Sigmoid colon (tissue), 7 donors: Measurements from ENCODE around the gene FGGY. TPM values are rescaled to one million over a fixed set of nuclear protein-coding genes. Genes with fewer than 3 reads are reported as not detected.

ENCODE experiments used
- DNase-seq: peaks from one replicate; pipeline ENCODE4 v3.0.0-alpha.2; 2019
- H3K27ac ChIP-seq, 4 donors: fragments of 200-600 bp; sonication (generic); one replicate each; pipeline ENCODE4 v1.5.1; 2016 to 2019; ENCODE audit warnings: mild to moderate bottlenecking in 1 of 4
- H3K27me3 ChIP-seq, 3 donors: fragments of 200-600 bp; sonication (generic); one replicate each; pipeline ENCODE4 v1.5.1; 2019; ENCODE audit warnings: mild to moderate bottlenecking in 1 of 3
- H3K36me3 ChIP-seq, 4 donors: fragments of 200-600 bp; sonication (generic); one replicate each; pipeline ENCODE4 v1.5.1; 2016 to 2019
- H3K4me1 ChIP-seq, 4 donors: fragments of 200-600 bp; sonication (generic); one replicate each; pipeline ENCODE4 v1.5.1; 2017 to 2019
- H3K4me3 ChIP-seq, 4 donors: fragments of 200-600 bp; sonication (generic); one replicate each; pipeline ENCODE4 v1.5.1; 2017 to 2019; ENCODE audit warnings: mild to moderate bottlenecking in 2 of 4, moderate library complexity in 1 of 4
- H3K9me3 ChIP-seq, 4 donors: fragments of 200-600 bp in 3 of 4; sonication (generic) in 3 of 4; one replicate each; pipeline versions ENCODE4 v1.5.1 to v1.6.1; 2013 to 2019
- CTCF ChIP-seq, 4 experiments: fragments of 450-650 bp in 3 of 4; fragments of 200-600 bp in 1 of 4; IDR thresholded peaks; one replicate each; pipeline ENCODE4 v1.5.1; 2016 to 2019; ENCODE audit warnings: antibody characterized with exemption in 4 of 4, mild to moderate bottlenecking in 3 of 4, moderate library complexity in 2 of 4
- EP300 ChIP-seq, 4 donors: sonication (generic); formaldehyde crosslinking; IDR thresholded peaks; one replicate each; pipeline ENCODE4 v1.6.1; 2017; ENCODE audit warnings: antibody characterized with exemption in 4 of 4
- POLR2A ChIP-seq, 2 donors: fragments of 450-650 bp; IDR thresholded peaks; one replicate each; pipeline ENCODE4 v1.6.1; 2016; ENCODE audit warnings: antibody characterized with exemption in 2 of 2, mild to moderate bottlenecking in 2 of 2, moderate library complexity in 2 of 2
- POLR2AphosphoS5 ChIP-seq, 4 donors: sonication (generic); formaldehyde crosslinking; IDR thresholded peaks; one replicate each; pipeline ENCODE4 v1.6.1; 2017; ENCODE audit warnings: antibody characterized with exemption in 4 of 4
- WGBS, 2 donors: extraction: QIAGEN DNeasy Blood & Tissue Kit; methylation state at CpG; one replicate each; pipeline ENCODE4 v1.1.7; 2013; 5-methylcytosine and 5-hydroxymethylcytosine counted together
- intact Hi-C: fragments of 100-400 bp; cut with DNase I; formaldehyde crosslinking; loops from one replicate; pipeline ENCODE4 v1.15.1; 2023
- polyA plus RNA-seq, 3 donors: library from polyadenylated mRNA; stranded (reverse); fragments of 200-250 nt; gene quantifications; one replicate each; pipeline ENCODE4 v1.2.3, GENCODE V29; 2013
- total RNA-seq, 4 donors: library from RNA; depleted of rRNA; stranded (reverse); fragments of >200 nt; gene quantifications; one replicate each; pipeline ENCODE4 v1.1.0, GENCODE V29; 2016
- donor health status: healthy with polysubstance abuse.
- donor health status: Bipolar disorder and iron deficiency.
- donor health status: healthy.

FGGY gene
- total and polyA plus RNA-seq, 7 donors, result 4.8 to 54.1 (median 20.5) TPM

DNA sequence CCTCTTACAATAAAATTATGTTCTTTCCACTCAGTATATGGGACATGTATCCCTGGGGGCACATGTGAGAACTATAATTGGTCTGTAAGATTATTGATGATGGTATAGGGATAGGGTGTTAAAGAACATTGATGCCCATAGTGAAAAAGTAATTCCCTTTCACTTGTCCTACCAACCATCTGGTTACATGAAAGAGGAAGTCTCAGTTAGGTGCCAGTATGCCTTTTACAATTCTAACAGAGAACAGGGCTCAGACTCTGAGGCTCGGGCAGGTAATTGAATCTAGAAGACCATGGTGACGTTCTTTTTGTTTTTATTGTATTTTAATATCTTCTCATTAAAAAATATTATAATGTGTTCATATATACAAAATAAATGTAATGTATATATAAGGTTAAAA is 113.6 kb downstream of the FGGY start:
- Histone ChIP-seq H3K4me3 (no peak overlapping the region), H3K9me3 (no peaks in the 10 kb centered on the region), H3K36me3 (no peaks in the 10 kb centered on the region), H3K4me1 (peaks cover 0 to 23% (median 18%) of the 10 kb centered on the region in 4 donors), H3K27me3 (no peaks in the 10 kb centered on the region), H3K27ac (no peak overlapping the region)
- TF ChIP-seq EP300 (IDR thresholded peaks at IDR 0.05), result no peak
- DNase-seq, result no peak
- intact Hi-C loops, result no loop called here
- WGBS, 2 donors, result 94 to 95% methylated on average over 2 of the region's 2 CpGs

- Histone ChIP-seq H3K27ac (no peak overlapping the region), H3K4me3 (no peak overlapping the region), H3K4me1 (peaks cover 0 to 23% (median 18%) of the 10 kb centered on the region in 4 donors), H3K27me3 (no peaks in the 10 kb centered on the region), H3K36me3 (no peaks in the 10 kb centered on the region), H3K9me3 (no peaks in the 10 kb centered on the region)
- no peak for TF ChIP-seq POLR2AphosphoS5 (IDR thresholded peaks at IDR 0.05)
- no peak for TF ChIP-seq EP300 (IDR thresholded peaks at IDR 0.05)
- no peak for TF ChIP-seq CTCF (IDR thresholded peaks at IDR 0.05)
- no peak for DNase-seq
- 87 to 92% methylated on average over 3 of the region's 3 CpGs for WGBS, 2 donors
- intact Hi-C loops, result no loop called here
Observed at GRCh38 chr1:59411147-59411546, 114.3 kb downstream of the FGGY start.

- Histone ChIP-seq H3K4me3 (no peak overlapping the region), H3K9me3 (no peaks in the 10 kb centered on the region), H3K4me1 (peaks cover 0 to 18% (median 15%) of the 10 kb centered on the region in 4 donors), H3K36me3 (no peaks in the 10 kb centered on the region), H3K27me3 (no peaks in the 10 kb centered on the region), H3K27ac (no peak overlapping the region)
- TF ChIP-seq POLR2A (IDR thresholded peaks at IDR 0.05), result no peak
- TF ChIP-seq CTCF (IDR thresholded peaks at IDR 0.05), result no peak
- no peak for TF ChIP-seq POLR2AphosphoS5 (IDR thresholded peaks at IDR 0.05)
- no peak for TF ChIP-seq EP300 (IDR thresholded peaks at IDR 0.05)
- 70 to 84% methylated on average over 2 of the region's 2 CpGs for WGBS, 2 donors
- intact Hi-C loops, result no loop called here
- DNase-seq, result no peak
Observed at GRCh38 chr1:59412718-59413326, 115.9 kb downstream of the FGGY start.

GRCh38 chr1:59413327-59413720 is 116.4 kb downstream of the FGGY start:
- no peaks in the 10 kb centered on the region for H3K36me3 ChIP-seq
- WGBS, 2 donors, result 93 to 95% methylated on average over 1 of the region's 1 CpG
- intact Hi-C loops, result no loop called here
- no peak for DNase-seq
- no peak for TF ChIP-seq CTCF (IDR thresholded peaks at IDR 0.05)
- no peak for TF ChIP-seq POLR2AphosphoS5 (IDR thresholded peaks at IDR 0.05)
- TF ChIP-seq EP300 (IDR thresholded peaks at IDR 0.05), result no peak
- no peak for TF ChIP-seq POLR2A (IDR thresholded peaks at IDR 0.05)
- no peak overlapping the region for H3K4me3 ChIP-seq
- H3K27me3 ChIP-seq, result no peaks in the 10 kb centered on the region
- no peaks in the 10 kb centered on the region for H3K9me3 ChIP-seq
- peaks cover 0 to 18% (median 13%) of the 10 kb centered on the region in 4 donors for H3K4me1 ChIP-seq
- no peak overlapping the region for H3K27ac ChIP-seq

DNA sequence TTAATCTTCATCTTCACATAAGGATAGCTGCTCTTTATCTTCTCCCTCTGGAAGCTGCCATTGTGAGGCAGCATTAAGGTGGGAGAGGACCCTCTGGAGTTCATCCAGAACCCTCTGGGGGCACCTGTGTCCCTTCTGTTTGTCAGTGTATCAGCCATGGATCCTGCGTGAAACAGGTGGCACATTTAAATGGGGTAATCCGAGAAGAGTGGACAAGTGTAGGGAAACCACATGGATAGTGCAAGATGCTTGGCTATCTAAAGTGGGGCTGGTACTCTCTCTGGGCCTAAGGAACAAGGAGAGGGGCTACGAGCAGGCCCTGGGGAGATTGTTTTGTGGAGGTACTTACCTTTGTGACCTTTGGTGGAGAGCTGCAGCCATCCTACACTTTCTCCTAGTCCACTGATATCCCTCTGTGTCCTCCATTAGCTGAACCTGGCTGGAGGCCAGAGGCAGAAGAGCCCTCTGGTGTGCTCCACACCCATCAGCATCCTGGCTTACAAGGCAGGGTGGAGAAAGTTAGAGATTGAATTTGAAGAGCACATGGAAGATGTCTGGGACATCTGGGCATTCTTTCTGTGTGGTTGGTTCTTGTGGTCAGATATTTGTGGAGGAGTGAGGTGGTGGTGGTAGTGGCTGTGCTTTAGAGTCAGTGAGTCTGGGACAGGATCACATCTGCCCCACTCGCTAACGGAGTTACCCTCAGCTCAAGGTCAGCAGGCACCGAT is 117.7 kb downstream of the FGGY start:
- H3K27ac ChIP-seq, result no peak overlapping the region
- WGBS, 2 donors, result 96% methylated on average over 6 of the region's 6 CpGs

More for the DNA sequence above, 117.7 kb downstream of the FGGY start:
- Histone ChIP-seq H3K9me3 (no peaks in the 10 kb centered on the region), H3K4me3 (no peak overlapping the region), H3K27me3 (no peaks in the 10 kb centered on the region), H3K36me3 (no peaks in the 10 kb centered on the region), H3K4me1 (peaks cover 0 to 14% (median 11%) of the 10 kb centered on the region in 4 donors)
- intact Hi-C loops, result no loop called here
- no peak for TF ChIP-seq CTCF (IDR thresholded peaks at IDR 0.05)
- TF ChIP-seq POLR2A (IDR thresholded peaks at IDR 0.05), result no peak
- TF ChIP-seq EP300 (IDR thresholded peaks at IDR 0.05), result no peak
- TF ChIP-seq POLR2AphosphoS5 (IDR thresholded peaks at IDR 0.05), result no peak
- DNase-seq, result no peak
